Fibroblast of villous mesenchyme (primary cell): Measurements from ENCODE around the gene FKTN. TPM values are rescaled to one million over a fixed set of nuclear protein-coding genes. Genes with fewer than 3 reads are reported as not detected.
"Not testable (repeated sequence)": the region's sequence is repeated elsewhere in the genome, so short reads cannot be mapped to it uniquely, and the experiment has no call there.

Experiments
- DNase-seq: peaks from one replicate; pipeline ENCODE4 v3.0.0-alpha.2; 2010; ENCODE audit warnings: low read depth
- H3K4me3 ChIP-seq: 2 replicates; pipeline ENCODE4 v1.5.1; 2011; ENCODE audit warnings: low read depth, mild to moderate bottlenecking, low read length
- total RNA-seq: library from RNA; depleted of rRNA; stranded (reverse); fragments of >200 nt; gene quantifications from 2 replicates; pipeline ENCODE4 v1.2.3, GENCODE V29; 2012
- TF ChIP-seq, protein P1 (sequence below): IDR thresholded peaks from 2 replicates; pipeline ENCODE4 v1.5.1; 2012; ENCODE audit warnings: low read depth, mild to moderate bottlenecking, low read length; ENCODE audit not compliant: insufficient read depth

Gene FKTN
- total RNA-seq, 1 donor: 44.0 TPM

DNA sequence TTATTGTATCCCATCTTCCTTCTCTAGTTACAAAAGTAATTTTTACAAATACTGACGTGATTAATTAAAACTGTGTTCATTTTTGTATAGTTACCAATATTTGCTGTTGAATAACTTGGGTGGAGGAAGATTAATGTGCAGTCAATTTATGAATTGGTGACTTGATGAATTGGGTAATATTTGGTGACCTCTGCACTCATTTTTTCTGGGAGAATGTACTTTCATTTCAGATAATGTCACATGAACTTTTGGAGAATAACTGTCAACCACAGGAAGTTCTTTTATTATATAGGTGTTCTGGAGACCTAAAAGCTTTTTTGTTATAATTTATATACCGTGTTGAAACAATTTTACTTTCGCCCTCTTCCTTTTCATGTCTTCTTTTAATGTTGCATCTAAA is 26.4 kb upstream of the FKTN start:
- TF ChIP-seq, protein P1, sequence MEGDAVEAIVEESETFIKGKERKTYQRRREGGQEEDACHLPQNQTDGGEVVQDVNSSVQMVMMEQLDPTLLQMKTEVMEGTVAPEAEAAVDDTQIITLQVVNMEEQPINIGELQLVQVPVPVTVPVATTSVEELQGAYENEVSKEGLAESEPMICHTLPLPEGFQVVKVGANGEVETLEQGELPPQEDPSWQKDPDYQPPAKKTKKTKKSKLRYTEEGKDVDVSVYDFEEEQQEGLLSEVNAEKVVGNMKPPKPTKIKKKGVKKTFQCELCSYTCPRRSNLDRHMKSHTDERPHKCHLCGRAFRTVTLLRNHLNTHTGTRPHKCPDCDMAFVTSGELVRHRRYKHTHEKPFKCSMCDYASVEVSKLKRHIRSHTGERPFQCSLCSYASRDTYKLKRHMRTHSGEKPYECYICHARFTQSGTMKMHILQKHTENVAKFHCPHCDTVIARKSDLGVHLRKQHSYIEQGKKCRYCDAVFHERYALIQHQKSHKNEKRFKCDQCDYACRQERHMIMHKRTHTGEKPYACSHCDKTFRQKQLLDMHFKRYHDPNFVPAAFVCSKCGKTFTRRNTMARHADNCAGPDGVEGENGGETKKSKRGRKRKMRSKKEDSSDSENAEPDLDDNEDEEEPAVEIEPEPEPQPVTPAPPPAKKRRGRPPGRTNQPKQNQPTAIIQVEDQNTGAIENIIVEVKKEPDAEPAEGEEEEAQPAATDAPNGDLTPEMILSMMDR: no peak
- no peak overlapping the region for H3K4me3 ChIP-seq

DNA sequence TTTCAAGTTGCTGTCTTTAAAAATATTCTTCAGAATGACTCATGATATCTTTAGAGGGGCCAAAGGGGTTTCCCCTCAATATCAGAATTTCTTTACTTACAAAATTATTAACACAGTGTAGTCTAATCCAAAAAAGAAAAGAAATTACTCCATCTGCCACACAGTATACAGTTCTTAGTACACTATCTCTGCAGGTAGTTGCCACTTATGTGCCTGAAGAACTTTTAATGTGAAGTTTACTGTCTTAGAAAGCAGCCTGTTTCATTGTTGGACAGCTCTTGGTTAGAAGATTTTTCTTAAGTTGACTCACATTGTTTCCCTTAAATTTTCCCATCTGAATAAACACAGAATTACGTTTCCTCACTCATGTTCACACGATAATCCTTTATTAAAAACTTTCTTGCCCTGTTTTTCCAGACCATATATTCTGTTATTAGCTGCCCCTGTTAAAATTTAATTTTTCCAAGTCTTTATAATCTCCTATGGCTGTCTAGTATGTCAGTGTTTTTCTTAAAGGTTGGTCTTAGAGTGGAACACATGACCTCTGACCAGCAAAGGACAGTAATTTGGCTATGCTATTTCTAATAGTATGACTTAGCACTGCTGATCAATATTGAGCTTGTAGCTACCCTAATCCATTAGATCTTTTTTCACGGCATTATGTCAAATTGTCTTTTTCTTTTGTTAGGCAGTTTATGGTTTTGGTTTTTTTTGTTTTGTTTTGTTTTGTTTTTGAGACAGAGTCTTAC is 21.8 kb upstream of the FKTN start:
- DNase-seq: no peak
- no peak overlapping the region for H3K4me3 ChIP-seq
- TF ChIP-seq, protein P1: no peak

More for the DNA sequence above, 26.4 kb upstream of the FKTN start:
- peak; percentile 10 for DNase-seq

DNA sequence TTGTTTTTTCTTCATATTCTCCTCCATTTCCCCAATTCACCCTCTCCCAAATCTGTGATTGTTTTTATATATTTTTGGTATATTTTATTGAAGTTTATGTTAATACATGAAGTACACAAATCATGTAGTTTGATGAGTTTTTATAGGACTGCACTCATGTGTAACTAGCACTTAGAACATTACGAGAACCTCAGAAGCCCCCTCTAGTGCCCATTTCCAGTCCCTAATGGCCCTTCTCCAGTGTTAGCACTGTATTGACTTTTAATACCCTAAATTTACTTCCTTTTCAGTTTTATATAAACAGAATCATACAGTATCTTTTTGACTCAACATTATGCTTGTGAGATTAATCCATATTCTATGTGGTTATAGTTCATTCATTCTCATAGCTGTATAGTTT is 18.5 kb upstream of the FKTN start:
- TF ChIP-seq, protein P1: peak; percentile 8
- no peak overlapping the region for H3K4me3 ChIP-seq
- no peak for DNase-seq

DNA sequence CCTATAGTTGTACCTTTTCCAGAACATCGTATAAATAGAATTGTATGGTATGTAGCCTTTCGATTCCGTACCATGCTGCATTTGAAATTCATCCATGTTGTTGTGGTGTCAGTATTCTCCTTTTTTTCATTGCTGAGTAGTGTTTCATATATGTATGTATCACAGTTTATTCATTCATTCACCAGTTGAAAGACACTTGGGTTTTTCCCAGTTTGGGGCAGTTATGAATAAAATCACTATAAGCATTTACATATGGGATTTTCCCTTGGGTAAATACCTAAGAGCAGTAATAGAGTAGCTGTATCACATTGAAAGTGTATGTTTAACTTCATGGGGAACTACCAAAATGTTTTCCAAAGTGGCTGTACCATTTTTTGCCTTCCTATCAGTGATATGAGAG is 16.1 kb upstream of the FKTN start:
- DNase-seq: no peak
- TF ChIP-seq, protein P1: no peak
- no peak overlapping the region for H3K4me3 ChIP-seq

DNA sequence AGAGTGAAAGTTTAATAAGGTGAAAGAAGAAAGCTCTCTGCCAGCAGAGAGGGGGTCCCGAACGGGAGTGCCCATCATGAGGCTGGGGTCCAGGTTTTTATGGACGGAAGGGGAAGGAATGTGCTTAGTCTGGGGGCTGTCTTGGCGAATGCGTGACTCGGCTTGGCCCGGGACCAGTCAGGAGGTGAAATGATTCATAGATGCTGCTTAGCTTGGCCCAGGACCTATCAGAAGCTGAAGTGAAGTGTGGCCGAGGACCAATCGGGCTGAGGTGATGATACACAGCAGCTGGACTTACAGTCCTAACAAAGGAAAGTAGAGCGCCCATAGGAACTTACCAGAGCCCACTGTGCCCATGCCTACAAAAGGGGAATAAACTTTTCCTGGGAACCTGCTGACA is 3.9 kb upstream of the FKTN start:
- TF ChIP-seq, protein P1: no peak
- no peak for DNase-seq
- H3K4me3 ChIP-seq: no peak overlapping the region

DNA sequence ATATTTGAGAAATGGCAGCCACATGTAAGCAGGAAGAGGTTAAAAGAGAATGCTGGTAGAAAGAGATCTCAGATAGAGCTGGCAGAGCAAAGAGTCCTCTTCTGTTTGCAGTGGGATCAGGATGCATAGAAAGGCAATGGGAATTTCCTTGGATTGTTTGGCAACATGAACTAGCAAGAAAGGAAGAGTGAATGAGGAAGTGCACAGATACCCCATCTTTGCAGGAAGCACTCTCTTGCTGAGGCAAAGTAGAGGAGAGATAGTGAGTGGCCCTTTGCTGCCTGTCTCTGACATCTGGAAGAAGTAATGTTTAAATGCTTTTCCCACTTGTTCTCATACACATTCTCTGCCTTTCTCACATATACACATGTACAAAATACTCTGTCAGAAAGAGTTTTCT is 14.5 kb downstream of the FKTN start:
- no peak for DNase-seq
- H3K4me3 ChIP-seq: no peak overlapping the region
- TF ChIP-seq, protein P1: no peak

DNA sequence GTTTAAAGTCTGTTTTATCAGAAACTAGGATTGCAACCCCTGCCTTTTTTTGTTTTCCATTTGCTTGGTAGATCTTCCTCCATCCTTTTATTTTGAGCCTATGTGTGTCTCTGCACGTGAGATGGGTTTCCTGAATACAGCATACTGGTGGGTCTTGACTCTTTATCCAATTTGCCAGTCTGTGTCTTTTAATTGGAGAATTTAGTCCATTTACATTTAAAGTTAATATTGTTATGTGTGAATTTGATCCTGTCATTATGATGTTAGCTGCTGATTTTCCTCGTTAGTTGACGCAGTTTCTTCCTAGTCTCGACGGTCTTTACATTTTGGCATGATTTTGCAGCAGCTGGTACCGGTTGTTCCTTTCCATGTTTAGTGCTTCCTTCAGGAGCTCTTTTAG is 22.0 kb downstream of the FKTN start:
- not testable (repeated sequence) for DNase-seq, H3K4me3 ChIP-seq

DNA sequence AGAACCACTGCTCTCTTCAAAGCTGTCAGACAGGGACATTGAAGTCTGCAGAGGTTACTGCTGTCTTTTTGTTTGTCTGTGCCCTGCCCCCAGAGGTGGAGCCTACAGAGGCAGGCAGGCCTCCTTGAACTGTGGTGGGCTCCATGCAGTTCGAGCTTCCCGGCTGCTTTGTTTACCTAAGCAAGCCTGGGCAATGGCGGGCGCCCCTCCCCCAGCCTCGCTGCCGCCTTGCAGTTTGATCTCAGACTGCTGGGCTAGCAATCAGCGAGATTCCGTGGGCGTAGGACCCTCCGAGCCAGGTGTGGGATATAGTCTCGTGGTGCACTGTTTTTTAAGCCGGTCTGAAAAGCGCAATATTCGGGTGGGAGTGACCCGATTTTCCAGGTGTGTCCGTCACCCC is 23.6 kb downstream of the FKTN start:
- not testable (repeated sequence) for DNase-seq, H3K4me3 ChIP-seq
